Panc1 (cell line): Measurements from ENCODE around the gene CCNL2.

Source experiments
- TF ChIP-seq, protein P1 (sequence below): fragments of 450-650 bp; IDR thresholded peaks from 2 replicates; pipeline ENCODE4 v1.5.1; 2017; ENCODE audit warnings: mild to moderate bottlenecking
- TF ChIP-seq, protein P2 (sequence below), 2 experiments: IDR thresholded peaks; 2 replicates each; pipeline ENCODE4 v1.6.1; 2011 to 2012; ENCODE audit warnings: low read depth in 2 of 2, control low read depth in 1 of 2, low read length in 1 of 2, mild to moderate bottlenecking in 1 of 2, moderate library complexity in 1 of 2; ENCODE audit not compliant: insufficient read depth in 1 of 2

DNA sequence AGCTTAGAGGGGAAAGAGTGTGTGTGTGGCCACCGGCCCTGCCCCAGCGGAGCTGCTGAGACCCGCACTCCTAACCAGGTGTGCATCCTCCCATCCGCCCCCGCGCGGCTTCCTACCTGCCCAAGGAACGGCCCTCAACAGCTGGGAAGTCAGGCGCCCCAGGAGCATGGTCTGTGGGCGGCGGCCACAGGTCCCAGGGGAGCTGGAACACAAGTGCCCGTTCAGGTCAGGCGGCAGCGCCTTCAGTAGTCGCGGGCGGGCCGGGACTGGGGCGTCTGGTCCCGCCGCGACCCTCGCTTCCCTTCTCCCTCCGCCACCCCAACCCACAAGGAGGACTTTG lies 24.6 kb downstream of the CCNL2 start:
- TF ChIP-seq, protein P1, sequence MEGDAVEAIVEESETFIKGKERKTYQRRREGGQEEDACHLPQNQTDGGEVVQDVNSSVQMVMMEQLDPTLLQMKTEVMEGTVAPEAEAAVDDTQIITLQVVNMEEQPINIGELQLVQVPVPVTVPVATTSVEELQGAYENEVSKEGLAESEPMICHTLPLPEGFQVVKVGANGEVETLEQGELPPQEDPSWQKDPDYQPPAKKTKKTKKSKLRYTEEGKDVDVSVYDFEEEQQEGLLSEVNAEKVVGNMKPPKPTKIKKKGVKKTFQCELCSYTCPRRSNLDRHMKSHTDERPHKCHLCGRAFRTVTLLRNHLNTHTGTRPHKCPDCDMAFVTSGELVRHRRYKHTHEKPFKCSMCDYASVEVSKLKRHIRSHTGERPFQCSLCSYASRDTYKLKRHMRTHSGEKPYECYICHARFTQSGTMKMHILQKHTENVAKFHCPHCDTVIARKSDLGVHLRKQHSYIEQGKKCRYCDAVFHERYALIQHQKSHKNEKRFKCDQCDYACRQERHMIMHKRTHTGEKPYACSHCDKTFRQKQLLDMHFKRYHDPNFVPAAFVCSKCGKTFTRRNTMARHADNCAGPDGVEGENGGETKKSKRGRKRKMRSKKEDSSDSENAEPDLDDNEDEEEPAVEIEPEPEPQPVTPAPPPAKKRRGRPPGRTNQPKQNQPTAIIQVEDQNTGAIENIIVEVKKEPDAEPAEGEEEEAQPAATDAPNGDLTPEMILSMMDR: no peak
- TF ChIP-seq, protein P2, sequence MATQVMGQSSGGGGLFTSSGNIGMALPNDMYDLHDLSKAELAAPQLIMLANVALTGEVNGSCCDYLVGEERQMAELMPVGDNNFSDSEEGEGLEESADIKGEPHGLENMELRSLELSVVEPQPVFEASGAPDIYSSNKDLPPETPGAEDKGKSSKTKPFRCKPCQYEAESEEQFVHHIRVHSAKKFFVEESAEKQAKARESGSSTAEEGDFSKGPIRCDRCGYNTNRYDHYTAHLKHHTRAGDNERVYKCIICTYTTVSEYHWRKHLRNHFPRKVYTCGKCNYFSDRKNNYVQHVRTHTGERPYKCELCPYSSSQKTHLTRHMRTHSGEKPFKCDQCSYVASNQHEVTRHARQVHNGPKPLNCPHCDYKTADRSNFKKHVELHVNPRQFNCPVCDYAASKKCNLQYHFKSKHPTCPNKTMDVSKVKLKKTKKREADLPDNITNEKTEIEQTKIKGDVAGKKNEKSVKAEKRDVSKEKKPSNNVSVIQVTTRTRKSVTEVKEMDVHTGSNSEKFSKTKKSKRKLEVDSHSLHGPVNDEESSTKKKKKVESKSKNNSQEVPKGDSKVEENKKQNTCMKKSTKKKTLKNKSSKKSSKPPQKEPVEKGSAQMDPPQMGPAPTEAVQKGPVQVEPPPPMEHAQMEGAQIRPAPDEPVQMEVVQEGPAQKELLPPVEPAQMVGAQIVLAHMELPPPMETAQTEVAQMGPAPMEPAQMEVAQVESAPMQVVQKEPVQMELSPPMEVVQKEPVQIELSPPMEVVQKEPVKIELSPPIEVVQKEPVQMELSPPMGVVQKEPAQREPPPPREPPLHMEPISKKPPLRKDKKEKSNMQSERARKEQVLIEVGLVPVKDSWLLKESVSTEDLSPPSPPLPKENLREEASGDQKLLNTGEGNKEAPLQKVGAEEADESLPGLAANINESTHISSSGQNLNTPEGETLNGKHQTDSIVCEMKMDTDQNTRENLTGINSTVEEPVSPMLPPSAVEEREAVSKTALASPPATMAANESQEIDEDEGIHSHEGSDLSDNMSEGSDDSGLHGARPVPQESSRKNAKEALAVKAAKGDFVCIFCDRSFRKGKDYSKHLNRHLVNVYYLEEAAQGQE (IDR thresholded peaks at IDR 0.05; ENCODE audit: insufficient read depth in 1 of 2, low read depth in 2 of 2, low read length in 1 of 2): no peak
